Measurements from ENCODE around the gene IAPP.
"Not testable (repeated sequence)": the region's sequence is repeated elsewhere in the genome, so short reads cannot be mapped to it uniquely, and the experiment has no call there.

GRCh38 chr12:21419009-21419699 lies 46.5 kb downstream of the IAPP start:
- TF ChIP-seq, protein P1, sequence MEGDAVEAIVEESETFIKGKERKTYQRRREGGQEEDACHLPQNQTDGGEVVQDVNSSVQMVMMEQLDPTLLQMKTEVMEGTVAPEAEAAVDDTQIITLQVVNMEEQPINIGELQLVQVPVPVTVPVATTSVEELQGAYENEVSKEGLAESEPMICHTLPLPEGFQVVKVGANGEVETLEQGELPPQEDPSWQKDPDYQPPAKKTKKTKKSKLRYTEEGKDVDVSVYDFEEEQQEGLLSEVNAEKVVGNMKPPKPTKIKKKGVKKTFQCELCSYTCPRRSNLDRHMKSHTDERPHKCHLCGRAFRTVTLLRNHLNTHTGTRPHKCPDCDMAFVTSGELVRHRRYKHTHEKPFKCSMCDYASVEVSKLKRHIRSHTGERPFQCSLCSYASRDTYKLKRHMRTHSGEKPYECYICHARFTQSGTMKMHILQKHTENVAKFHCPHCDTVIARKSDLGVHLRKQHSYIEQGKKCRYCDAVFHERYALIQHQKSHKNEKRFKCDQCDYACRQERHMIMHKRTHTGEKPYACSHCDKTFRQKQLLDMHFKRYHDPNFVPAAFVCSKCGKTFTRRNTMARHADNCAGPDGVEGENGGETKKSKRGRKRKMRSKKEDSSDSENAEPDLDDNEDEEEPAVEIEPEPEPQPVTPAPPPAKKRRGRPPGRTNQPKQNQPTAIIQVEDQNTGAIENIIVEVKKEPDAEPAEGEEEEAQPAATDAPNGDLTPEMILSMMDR (IDR thresholded peaks at IDR 0.05; ENCODE audit: low read length) = not testable (repeated sequence)
- not testable (repeated sequence) for TF ChIP-seq EZH2 (IDR thresholded peaks at IDR 0.05; ENCODE audit: borderline replicate concordance, low read length)
